IPS DF 6.9 (cell line): ENCODE data around the gene ING5.
"Not testable (repeated sequence)": the region's sequence is repeated elsewhere in the genome, so short reads cannot be mapped to it uniquely, and the experiment has no call there.

Experiments
- DNase-seq: peaks from one replicate; pipeline ENCODE4 v3.0.0-alpha.2; 2013; ENCODE audit warnings: low read depth, low spot score
- H3K27ac ChIP-seq: one replicate; pipeline ENCODE4 v1.5.1; 2013; ENCODE audit warnings: low read length, control low read depth
- H3K27me3 ChIP-seq: 2 replicates; pipeline ENCODE4 v1.6.1; 2013; ENCODE audit warnings: mild to moderate bottlenecking, low read length; ENCODE audit not compliant: control insufficient read depth, insufficient read depth
- H3K36me3 ChIP-seq: 2 replicates; pipeline ENCODE4 v1.6.1; 2013; ENCODE audit warnings: low read length; ENCODE audit not compliant: control insufficient read depth, insufficient read depth
- H3K4me1 ChIP-seq: 2 replicates; pipeline ENCODE4 v1.6.1; 2013; ENCODE audit warnings: low read length; ENCODE audit not compliant: control insufficient read depth, insufficient read depth
- H3K4me3 ChIP-seq: 2 replicates; pipeline ENCODE4 v1.5.1; 2013; ENCODE audit warnings: mild to moderate bottlenecking, low read length
- H3K9me3 ChIP-seq: 2 replicates; pipeline ENCODE4 v1.6.1; 2013; ENCODE audit warnings: low read length, inconsistent platforms; ENCODE audit not compliant: control insufficient read depth, insufficient read depth
- WGBS: extraction: QIAGEN DNeasy Blood & Tissue Kit; methylation state at CpG from one replicate; pipeline ENCODE4 v1.1.7; 2013; ENCODE audit warnings: mixed read lengths, missing lambda C conversion rate; ENCODE audit not compliant: insufficient read length, insufficient coverage; 5-methylcytosine and 5-hydroxymethylcytosine counted together

The ING5 gene

GRCh38 chr2:241660593-241661213 is 41.1 kb upstream of the ING5 start:
- H3K4me1 ChIP-seq = no peaks in the 10 kb centered on the region
- peaks cover 15% of the 10 kb centered on the region for H3K36me3 ChIP-seq
- H3K9me3 ChIP-seq = no peaks in the 10 kb centered on the region
- no peaks in the 10 kb centered on the region for H3K27me3 ChIP-seq
- no peak for DNase-seq
- no peak overlapping the region for H3K27ac ChIP-seq
- H3K4me3 ChIP-seq = no peak overlapping the region
- no CpG with 5 or more reads among the region's 14 CpGs for WGBS

- H3K4me3 ChIP-seq, DNase-seq, H3K9me3 ChIP-seq, H3K27ac ChIP-seq, H3K4me1 ChIP-seq, H3K27me3 ChIP-seq: not testable (repeated sequence)
- no CpG with 5 or more reads among the region's 24 CpGs for whole genome bisulfite sequencing
- peaks cover 15% of the 10 kb centered on the region; the same call in 1 of the 2 replicates for H3K36me3 ChIP-seq
These were observed 39.1 kb upstream of the ING5 start for GRCh38 chr2:241662731-241663130.

- Histone ChIP-seq H3K27me3 (no peaks in the 10 kb centered on the region), H3K4me1 (no peaks in the 10 kb centered on the region), H3K4me3 (no peak overlapping the region), H3K27ac (no peak overlapping the region), H3K36me3 (peaks cover 22% of the 10 kb centered on the region), H3K9me3 (no peaks in the 10 kb centered on the region)
- no peak for DNase-seq
- WGBS = no CpG with 5 or more reads among the region's 23 CpGs
These were observed 36.0 kb upstream of the ING5 start for GRCh38 chr2:241665731-241666440.

- H3K27ac ChIP-seq = no peak overlapping the region
- H3K9me3 ChIP-seq = no peaks in the 10 kb centered on the region
- DNase-seq = no peak
- H3K4me3 ChIP-seq = no peak overlapping the region
- H3K36me3 ChIP-seq = peaks cover 30% of the 10 kb centered on the region
- no CpG with 5 or more reads among the region's 42 CpGs for WGBS
- no peaks in the 10 kb centered on the region for H3K4me1 ChIP-seq
- no peaks in the 10 kb centered on the region for H3K27me3 ChIP-seq
These were observed 35.0 kb upstream of the ING5 start for GRCh38 chr2:241666627-241667400.

- no peak overlapping the region for H3K27ac ChIP-seq
- no peak for DNase-seq
- WGBS = no CpG with 5 or more reads among the region's 21 CpGs
- H3K4me1 ChIP-seq = no peaks in the 10 kb centered on the region
- no peaks in the 10 kb centered on the region for H3K9me3 ChIP-seq
- no peak overlapping the region for H3K4me3 ChIP-seq
- no peaks in the 10 kb centered on the region for H3K27me3 ChIP-seq
- H3K36me3 ChIP-seq = peaks cover 30% of the 10 kb centered on the region
These were observed 33.5 kb upstream of the ING5 start for GRCh38 chr2:241668354-241668753.

GRCh38 chr2:241668839-241669238 is 33.0 kb upstream of the ING5 start:
- Histone ChIP-seq H3K27me3 (no peaks in the 10 kb centered on the region), H3K9me3 (no peaks in the 10 kb centered on the region), H3K36me3 (peaks cover 30% of the 10 kb centered on the region), H3K4me1 (no peaks in the 10 kb centered on the region), H3K27ac (no peak overlapping the region), H3K4me3 (no peak overlapping the region)
- DNase-seq = no peak
- no CpG with 5 or more reads among the region's 12 CpGs for WGBS

GRCh38 chr2:241670333-241671110 is 31.3 kb upstream of the ING5 start:
- Histone ChIP-seq H3K27me3 (no peaks in the 10 kb centered on the region), H3K36me3 (peaks cover 30% of the 10 kb centered on the region), H3K4me1 (no peaks in the 10 kb centered on the region), H3K9me3 (no peaks in the 10 kb centered on the region), H3K4me3 (no peak overlapping the region), H3K27ac (no peak overlapping the region)
- no peak for DNase-seq
- no CpG with 5 or more reads among the region's 31 CpGs for WGBS

- Histone ChIP-seq H3K4me3 (no peak overlapping the region), H3K27ac (no peak overlapping the region), H3K36me3 (peaks cover 28% of the 10 kb centered on the region), H3K4me1 (no peaks in the 10 kb centered on the region), H3K9me3 (no peaks in the 10 kb centered on the region), H3K27me3 (no peaks in the 10 kb centered on the region)
- WGBS = no CpG with 5 or more reads among the region's 31 CpGs
- DNase-seq = no peak
These were observed 30.2 kb upstream of the ING5 start for GRCh38 chr2:241671457-241672240.

GRCh38 chr2:241672243-241673188 is 29.3 kb upstream of the ING5 start:
- WGBS = no CpG with 5 or more reads among the region's 42 CpGs
- H3K9me3 ChIP-seq = no peaks in the 10 kb centered on the region
- H3K27me3 ChIP-seq = no peaks in the 10 kb centered on the region
- H3K36me3 ChIP-seq = peaks cover 32% of the 10 kb centered on the region
- H3K4me3 ChIP-seq = no peak overlapping the region
- H3K4me1 ChIP-seq = no peaks in the 10 kb centered on the region
- H3K27ac ChIP-seq = no peak overlapping the region
- no peak for DNase-seq
